HepG2 (cell line): ENCODE results near the gene ATG3. TPM values are rescaled to one million over a fixed set of nuclear protein-coding genes. Genes with fewer than 3 reads are reported as not detected.

Experiments
- ATAC-seq: fragments of 200-7000 bp; cut with Tn5 transposase; 3 replicates; pipeline ENCODE4 v1.9.1; 2020; ENCODE audit warnings: mild to moderate bottlenecking, moderate library complexity
- BruUV-seq: library from RNA; stranded (reverse); fragments of 400-500 nt; replicated peaks from 2 replicates; lab custom pipeline; 2021; lab: Mats Ljungman, UMichigan
- CTCF ChIA-PET: fragments of 300-600 bp; formaldehyde crosslinking; extraction: SDS; loops from one replicate; lab custom pipeline; 2021; ENCODE audit warnings: low total read pairs, inconsistent platforms, low intra/inter-chr PET ratio; lab: Yijun Ruan, JAX
- POLR2A ChIA-PET: fragments of 350-600 bp; sonication (Branson Sonifier 250); formaldehyde crosslinking; loops from one replicate; lab custom pipeline; 2020; ENCODE audit warnings: antibody characterized with exemption, inconsistent platforms; lab: Yijun Ruan, JAX
- DNase-seq: peaks from one replicate; pipeline ENCODE4 v3.0.0-alpha.2; 2015; ENCODE audit warnings: low spot score
- FAIRE-seq: peaks from 3 replicates; lab custom pipeline; 2011; peaks lifted over from hg19 to GRCh38; lab: Jason Lieb, UNC
- H2AFZ ChIP-seq: one replicate; pipeline ENCODE4 v1.6.1; 2011; ENCODE audit warnings: low read length, inconsistent platforms
- H3K27ac ChIP-seq: fragments of 300-600 bp; 3 replicates; pipeline ENCODE4 v1.8.0; 2011; ENCODE audit warnings: mixed run types, mild to moderate bottlenecking, mixed read lengths, low read length, inconsistent platforms; ENCODE audit not compliant: insufficient read depth; ENCODE audit errors: extremely low read length
- H3K27me3 ChIP-seq, 2 experiments: fragments of 200-600 bp in 1 of 2; 2 replicates in 1 of 2; 3 replicates in 1 of 2; pipeline versions ENCODE4 v1.6.0 to v1.8.0; 2011; ENCODE audit warnings: low read length in 2 of 2, mild to moderate bottlenecking in 2 of 2, moderate library complexity in 2 of 2, inconsistent platforms in 1 of 2; ENCODE audit not compliant: insufficient read depth in 2 of 2, control insufficient read depth in 1 of 2
- H3K36me3 ChIP-seq, 2 experiments: fragments of 200-600 bp in 1 of 2; replicated peaks in 1 of 2; 2 replicates in 1 of 2; 3 replicates in 1 of 2; pipeline versions ENCODE4 v1.5.1 to v1.8.0; 2011; ENCODE audit warnings: low read length in 2 of 2, inconsistent platforms in 1 of 2; ENCODE audit not compliant: insufficient read depth in 2 of 2, control insufficient read depth in 1 of 2
- H3K4me1 ChIP-seq: 2 replicates; pipeline ENCODE4 v1.5.1; 2012; ENCODE audit warnings: low read length, inconsistent platforms; ENCODE audit not compliant: insufficient read depth
- H3K4me2 ChIP-seq: 2 replicates; pipeline ENCODE4 v1.6.0; 2011; ENCODE audit warnings: low read depth, low read length, inconsistent platforms
- H3K4me3 ChIP-seq, 3 experiments: fragments of 200-600 bp in 1 of 3; sonication (generic), shearing (Covaris generic) in 1 of 3; replicated peaks in 1 of 3; 2 replicates each; pipeline ENCODE4 v1.5.1; 2011 to 2016; ENCODE audit warnings: low read length in 3 of 3, inconsistent platforms in 2 of 3, low read depth in 2 of 3, mild to moderate bottlenecking in 2 of 3, control low read depth in 1 of 3, mixed read lengths in 1 of 3; ENCODE audit not compliant: insufficient read depth in 1 of 3
- H3K79me2 ChIP-seq: one replicate; pipeline ENCODE4 v1.6.1; 2011; ENCODE audit warnings: low read length, inconsistent platforms; ENCODE audit not compliant: insufficient read depth
- H3K9ac ChIP-seq: 2 replicates; pipeline ENCODE4 v1.6.0; 2011; ENCODE audit warnings: mild to moderate bottlenecking, low read depth, low read length, inconsistent platforms; ENCODE audit not compliant: insufficient read depth
- H3K9me3 ChIP-seq: 2 replicates; pipeline ENCODE4 v1.5.1; 2012; ENCODE audit warnings: mild to moderate bottlenecking, low read length
- H4K20me1 ChIP-seq: 2 replicates; pipeline ENCODE4 v1.6.0; 2011; ENCODE audit warnings: inconsistent platforms, mild to moderate bottlenecking, low read length, moderate library complexity; ENCODE audit not compliant: insufficient read depth
- AHR ChIP-seq: IDR thresholded peaks from 2 replicates; pipeline ENCODE4 v1.6.1; 2018; ENCODE audit warnings: missing genetic modification reagents, missing compliant biosample characterization
- GFI1 ChIP-seq: sonication (generic); formaldehyde crosslinking; IDR thresholded peaks from 2 replicates; pipeline ENCODE4 v1.5.0; 2020; ENCODE audit warnings: missing genetic modification reagents, mild to moderate bottlenecking, borderline replicate concordance
- MEF2D ChIP-seq: sonication (generic); formaldehyde crosslinking; IDR thresholded peaks from 2 replicates; pipeline ENCODE4 v1.5.1; 2020; ENCODE audit warnings: mild to moderate bottlenecking, missing genetic modification reagents
- NFKBIZ ChIP-seq: IDR thresholded peaks from 2 replicates; pipeline ENCODE4 v1.6.1; 2018; ENCODE audit warnings: missing genetic modification reagents, missing compliant biosample characterization
- SP5 ChIP-seq: IDR thresholded peaks from 2 replicates; pipeline ENCODE4 v1.6.1; 2016; ENCODE audit warnings: low read depth, borderline replicate concordance
- SRSF9 ChIP-seq: fragments of 200-400 bp; formaldehyde crosslinking; IDR thresholded peaks from 2 replicates; pipeline ENCODE4 v1.6.1; 2018; ENCODE audit warnings: borderline replicate concordance, mild to moderate bottlenecking, low read depth, low read length; ENCODE audit not compliant: insufficient read depth, poor library complexity, severe bottlenecking
- TBP ChIP-seq: sonication (generic); formaldehyde crosslinking; IDR thresholded peaks from 2 replicates; pipeline ENCODE4 v1.5.0; 2020; ENCODE audit warnings: missing genetic modification reagents
- TEAD2 ChIP-seq: sonication (generic); formaldehyde crosslinking; IDR thresholded peaks from 2 replicates; pipeline ENCODE4 v1.9.0; 2021; ENCODE audit warnings: missing genetic modification reagents
- ZNF121 ChIP-seq: sonication (generic); formaldehyde crosslinking; IDR thresholded peaks from 2 replicates; pipeline ENCODE4 v1.5.0; 2020; ENCODE audit warnings: mild to moderate bottlenecking, missing genetic modification reagents
- ZNF629 ChIP-seq: sonication (generic); formaldehyde crosslinking; conservative IDR thresholded peaks from 2 replicates; pipeline ENCODE4 v1.5.0; 2020; ENCODE audit warnings: missing genetic modification reagents
- ZNF780A ChIP-seq: sonication (generic); formaldehyde crosslinking; IDR thresholded peaks from 2 replicates; pipeline ENCODE4 v1.8.0; 2022; ENCODE audit warnings: mild to moderate bottlenecking, missing genetic modification reagents, moderate library complexity
- WGBS: methylation state at CpG from one replicate; pipeline ENCODE4 v1.1.6; 2017; ENCODE audit warnings: low lambda C conversion rate; 5-methylcytosine and 5-hydroxymethylcytosine counted together
- in situ Hi-C: cut with HindIII; loops from 2 replicates; pipeline ENCODE4 v1.10.0; 2017; ENCODE audit warnings: low pct_unique_long_range_greater_than_20kb; ENCODE audit not compliant: extremely low pct_ligation_motif_present
- intact Hi-C: fragments of 100-400 bp; cut with micrococcal nuclease; formaldehyde crosslinking; loops from one replicate; pipeline ENCODE4 v1.10.0; 2022; ENCODE audit not compliant: unreplicated experiment
- polyA plus RNA-seq, 8 experiments: library from polyadenylated mRNA; depleted of rRNA in 3 of 8; stranded (reverse) in 7 of 8; unstranded in 1 of 8; fragments of >200 nt; fragmentation: Illumina TruSeq in 4 of 8; extraction: Trizol in 4 of 8; gene quantifications; 2 replicates each; pipeline versions ENCODE4 v1.2.1 to v1.2.3, GENCODE V29; 2011 to 2016; ENCODE audit warnings: low read depth in 4 of 8, missing spikeins in 1 of 8, mixed read lengths in 1 of 8; ENCODE audit not compliant: insufficient read depth in 1 of 8
- total RNA-seq, 5 experiments: library from RNA; depleted of rRNA; stranded (reverse); fragments of >200 nt; fragmentation: Illumina TruSeq; extraction: Trizol; gene quantifications; 2 replicates each; pipeline ENCODE4 v1.2.3, GENCODE V29; 2016; ENCODE audit warnings: low read depth in 1 of 5
- TF ChIP-seq, protein P1 (sequence below): sonication (generic); formaldehyde crosslinking; IDR thresholded peaks from 2 replicates; pipeline ENCODE4 v1.8.1; 2023; ENCODE audit warnings: missing genetic modification reagents, mild to moderate bottlenecking, borderline replicate concordance

The ATG3 gene
- total and polyA plus RNA-seq, 2 of the 13 experiments (the other 11 are each of a cell fraction or from before 2014, with no cell fraction given) = 19.6 to 34.8 TPM

DNA sequence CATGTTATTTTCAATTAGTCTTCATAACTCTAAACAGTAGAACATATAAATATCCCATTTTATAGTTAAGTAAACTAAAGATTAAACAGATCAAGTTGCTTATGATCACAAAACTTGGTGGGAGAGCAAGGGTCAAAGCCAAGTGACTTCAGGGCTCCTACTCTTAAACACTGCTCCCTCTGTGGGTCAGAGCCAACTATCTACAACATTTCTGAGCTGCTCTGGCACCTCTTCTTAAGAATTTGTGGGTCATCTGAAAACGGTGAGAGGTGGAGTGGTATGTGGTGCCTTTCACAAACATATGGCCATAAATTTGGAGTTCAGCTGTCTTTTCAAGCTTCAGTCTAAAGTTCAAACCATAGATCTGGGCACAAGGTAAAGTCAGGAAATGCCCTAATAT, 10.9 kb downstream of the ATG3 start:
- H3K79me2 ChIP-seq = peaks cover 22% of the 10 kb centered on the region
- intact Hi-C loops = no loop called here

DNA sequence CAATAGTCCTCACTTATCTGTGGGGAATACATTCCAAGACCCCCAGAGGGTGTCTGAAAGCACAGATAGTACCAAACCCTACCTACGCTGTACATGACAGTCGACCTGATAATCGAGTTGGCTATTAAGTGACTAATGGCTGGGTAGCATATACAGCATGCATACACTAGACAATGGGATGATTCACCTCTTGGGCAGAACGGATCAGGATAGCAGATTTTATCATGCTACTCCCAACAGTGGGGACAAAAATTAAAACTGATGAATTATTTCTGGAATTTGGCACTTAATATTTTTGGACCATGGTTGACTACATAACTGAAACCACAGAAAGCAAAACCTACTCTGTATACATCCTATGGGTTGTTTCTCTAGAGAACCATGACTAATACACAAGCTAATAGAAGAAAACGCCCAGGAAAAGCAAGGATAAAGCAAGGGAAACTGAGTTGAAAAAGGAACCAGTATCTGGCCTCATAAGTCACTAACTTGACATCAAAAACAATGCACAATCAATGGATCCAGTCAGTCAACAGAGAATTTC, 15.5 kb downstream of the ATG3 start:
- H3K9me3 ChIP-seq = no peaks in the 10 kb centered on the region
- WGBS = 96% methylated on average over 5 of the region's 5 CpGs
- no peak overlapping the region for H2AFZ ChIP-seq
- no peak overlapping the region for H3K4me3 ChIP-seq
- TF ChIP-seq AHR (CRISPR knock-in tag) (no peak), ZNF121 (no peak), SP5 (no peak), ZNF780A (no peak), SRSF9 (no peak), NFKBIZ (CRISPR knock-in tag) (no peak)
- TF ChIP-seq, protein P1, sequence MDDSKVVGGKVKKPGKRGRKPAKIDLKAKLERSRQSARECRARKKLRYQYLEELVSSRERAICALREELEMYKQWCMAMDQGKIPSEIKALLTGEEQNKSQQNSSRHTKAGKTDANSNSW (CRISPR knock-in tag) = no peak
- no peak overlapping the region for H3K9ac ChIP-seq
- H3K27me3 ChIP-seq = no peaks in the 10 kb centered on the region
- POLR2A ChIA-PET = no interaction called here
- in situ Hi-C loops = no loop called here
- CTCF ChIA-PET = no interaction called here
- ATAC-seq (no peak), FAIRE-seq (no peak), DNase-seq (no peak)
- intact Hi-C loops = no loop called here
- peaks cover 5% of the 10 kb centered on the region for H3K79me2 ChIP-seq
- no peak overlapping the region for H3K27ac ChIP-seq
- H3K4me2 ChIP-seq = no peak overlapping the region
- no TSS peak for BruUV-seq
- peaks cover 3 to 31% of the 10 kb centered on the region in 2 experiments; a peak in 4 of 5 replicates for H3K36me3 ChIP-seq
- H3K4me1 ChIP-seq = peaks cover 5% of the 10 kb centered on the region
- H4K20me1 ChIP-seq = no peaks in the 10 kb centered on the region

More for the DNA sequence above, 10.9 kb downstream of the ATG3 start:
- no peak overlapping the region for H3K9ac ChIP-seq
- FAIRE-seq = no peak
- no peak overlapping the region for H3K4me2 ChIP-seq
- peaks cover 4% of the 10 kb centered on the region; the same call in 1 of the 2 replicates for H4K20me1 ChIP-seq
- peaks cover 2 to 26% of the 10 kb centered on the region in 2 experiments; a peak in 4 of 5 replicates for H3K36me3 ChIP-seq
- TF ChIP-seq TBP (CRISPR knock-in tag) (no peak), GFI1 (no peak), ZNF629 (CRISPR knock-in tag) (no peak), MEF2D (CRISPR knock-in tag) (no peak), TEAD2 (CRISPR knock-in tag) (no peak)
- no TSS peak for BruUV-seq
- 55% methylated on average over 1 of the region's 1 CpG for WGBS
- H2AFZ ChIP-seq = no peak overlapping the region
- peaks cover 9% of the 10 kb centered on the region for H3K4me1 ChIP-seq
- DNase-seq = no peak
- no peak overlapping the region for H3K27ac ChIP-seq
- no peaks in the 10 kb centered on the region for H3K27me3 ChIP-seq
- no peak overlapping the region for H3K4me3 ChIP-seq
- ChIA-PET CTCF (no interaction called here), POLR2A (interaction anchor here (1.4 kb wide), 1 partner anchor 11 kb away, joined by 5 read pairs; the partner anchor contains the start of gene SLC35A5)
- no peaks in the 10 kb centered on the region for H3K9me3 ChIP-seq
- peak; percentile 43; the same call in 1 of the 3 replicates for ATAC-seq
- in situ Hi-C loops = no loop called here
